Measurements from ENCODE around the gene TAF12.
A peak's percentile ranks its signal among the peaks of the same experiment; 100 is the strongest.
"Not testable (repeated sequence)": the region's sequence is repeated elsewhere in the genome, so short reads cannot be mapped to it uniquely, and the experiment has no call there.

The TAF12 gene, protein sequence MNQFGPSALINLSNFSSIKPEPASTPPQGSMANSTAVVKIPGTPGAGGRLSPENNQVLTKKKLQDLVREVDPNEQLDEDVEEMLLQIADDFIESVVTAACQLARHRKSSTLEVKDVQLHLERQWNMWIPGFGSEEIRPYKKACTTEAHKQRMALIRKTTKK

GRCh38 chr1:28642847-28643635 lies at the start of gene TAF12:
TAF12 (minus strand) TSS chr1:28643067; CDS start chr1:28622081, 20,986 bp downstream.
- DNase-seq: peak; percentile 92

DNA sequence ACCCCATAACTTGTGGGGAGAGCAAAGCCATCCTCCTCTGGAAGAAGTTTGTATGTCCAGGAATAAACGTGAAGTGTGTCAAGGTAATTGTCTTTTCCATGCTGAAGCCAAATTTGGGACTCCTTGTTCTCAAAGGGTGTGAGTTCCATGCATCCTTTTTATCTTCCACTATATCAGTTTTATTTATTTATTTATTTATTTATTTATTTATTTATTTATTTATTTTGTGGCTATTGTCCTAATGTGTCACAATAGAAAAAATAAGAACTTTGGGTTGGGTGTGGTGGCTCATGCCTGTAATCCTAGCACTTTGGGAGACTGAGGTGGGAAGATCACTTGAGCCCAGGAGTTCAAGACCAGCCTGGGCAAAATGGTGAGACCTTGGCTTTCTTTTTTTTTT lies 48.8 kb upstream of the TAF12 start:
- DNase-seq: not testable (repeated sequence)

GRCh38 chr1:28684937-28685336 lies 42.1 kb upstream of the TAF12 start:
- DNase-seq: no peak

- no peak for DNase-seq
These were observed 40.0 kb upstream of the TAF12 start for GRCh38 chr1:28682840-28683239.

DNA sequence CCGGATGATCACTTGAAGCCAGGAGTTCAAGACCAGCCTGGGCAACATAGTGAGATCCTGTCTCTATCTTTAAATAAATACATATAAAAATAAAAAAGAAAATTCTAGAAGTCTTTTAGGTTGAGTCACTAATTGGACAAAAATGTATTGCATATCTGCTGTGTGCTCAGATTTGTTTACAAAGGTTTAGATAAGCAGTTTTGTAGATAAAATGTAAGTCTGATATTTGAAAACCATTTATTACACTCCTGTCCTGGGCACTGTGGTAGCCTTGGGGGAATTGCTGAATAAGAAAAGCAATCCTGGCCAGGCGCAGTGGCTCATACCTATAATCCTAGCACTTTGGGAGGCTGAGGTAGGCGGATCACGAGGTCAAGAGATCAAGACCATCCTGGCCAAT lies 37.3 kb upstream of the TAF12 start:
- no peak for DNase-seq

GRCh38 chr1:28675924-28676257 lies 33.0 kb upstream of the TAF12 start:
- DNase-seq: no peak

DNA sequence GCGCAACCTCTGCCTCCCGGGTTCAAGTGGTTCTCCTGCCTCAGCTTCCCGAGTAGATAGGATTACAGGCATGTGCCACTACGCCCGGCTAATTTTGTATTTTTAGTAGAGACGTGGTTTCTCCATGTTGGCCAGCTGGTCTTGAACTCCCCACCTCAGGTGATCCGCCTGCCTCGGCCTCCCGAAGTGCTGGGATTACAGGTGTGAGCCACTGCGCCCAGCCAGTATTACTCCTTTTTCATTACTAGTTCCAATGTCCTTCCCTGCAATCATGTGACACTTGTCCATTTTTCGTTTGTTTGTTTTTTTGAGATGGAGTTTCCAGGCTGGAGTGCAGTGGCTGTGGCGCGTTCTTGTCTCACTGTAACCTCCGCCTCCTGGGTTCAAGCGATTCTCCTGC lies 30.1 kb upstream of the TAF12 start:
- DNase-seq: not testable (repeated sequence)

DNA sequence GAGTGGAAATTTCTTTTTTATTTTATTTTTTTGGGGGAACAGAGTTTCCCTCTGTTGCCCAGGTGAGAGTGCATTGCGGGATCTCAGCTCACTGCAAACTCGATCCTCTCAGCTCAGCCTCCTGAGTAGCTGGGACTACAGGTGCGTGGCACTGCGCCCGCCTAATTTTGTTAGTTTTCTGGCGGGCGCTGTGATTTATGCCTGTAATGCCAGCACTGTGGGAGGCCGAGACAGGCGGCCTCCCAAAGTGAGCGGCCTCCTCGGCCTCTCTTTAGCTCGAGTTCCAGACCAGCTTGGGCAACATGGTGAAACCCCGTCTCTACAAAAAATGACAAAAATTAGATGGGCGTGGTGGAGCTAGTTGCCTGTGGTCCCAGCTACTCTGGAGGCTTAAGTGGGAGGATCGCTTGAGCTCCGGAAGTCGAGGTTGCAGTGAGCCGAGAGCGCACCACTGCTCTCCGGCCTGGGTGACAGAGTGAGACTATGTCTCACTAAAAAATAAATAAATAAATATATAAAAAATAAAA lies 28.4 kb upstream of the TAF12 start:
- no peak for DNase-seq

DNA sequence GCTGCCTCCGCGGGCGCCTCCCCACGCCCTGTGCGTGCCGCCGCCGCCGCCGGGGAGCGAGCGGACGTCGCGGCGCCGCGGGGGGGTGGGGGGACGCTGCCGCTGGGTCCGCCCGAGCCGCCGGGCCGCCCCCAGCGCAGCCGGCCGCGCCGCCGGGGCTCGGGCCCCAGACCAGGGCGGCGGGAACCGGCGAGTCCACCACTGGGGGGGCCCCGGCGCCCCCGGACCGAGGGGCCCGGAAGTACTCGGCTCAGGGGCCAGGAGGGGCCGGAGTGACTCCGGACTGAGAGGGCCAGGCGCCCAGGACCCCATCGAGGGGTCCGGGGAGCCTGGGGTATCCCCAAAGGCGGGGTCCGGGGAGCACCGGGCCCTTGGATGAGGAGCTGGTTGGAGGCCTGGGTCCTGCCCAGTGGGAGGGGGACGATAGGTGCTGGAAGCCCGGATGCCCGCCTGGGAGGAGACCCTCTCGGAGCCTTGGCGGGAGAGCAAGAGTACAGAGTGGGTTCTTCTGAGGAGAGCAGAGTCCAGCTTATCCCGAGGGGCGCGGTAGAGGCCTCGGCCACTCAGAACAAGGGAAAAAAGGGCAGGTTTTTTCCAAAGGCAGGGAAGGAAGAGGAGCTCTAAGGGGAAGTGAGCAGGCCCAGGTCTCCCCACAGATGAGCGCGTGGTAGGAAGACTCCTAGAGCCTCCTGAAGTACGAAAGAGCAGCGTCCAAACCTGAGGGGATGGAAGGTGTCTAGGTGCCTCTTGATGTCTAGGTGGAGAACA lies 26.3 kb upstream of the TAF12 start:
- peak; percentile 68 for DNase-seq

GRCh38 chr1:28668191-28668955 lies 25.5 kb upstream of the TAF12 start, which contains the start of gene GMEB1:
GMEB1 (plus strand) TSS chr1:28668784; CDS start chr1:28683613, 14,829 bp downstream.
- peak; percentile 79 for DNase-seq

GRCh38 chr1:28666806-28667205 lies 23.9 kb upstream of the TAF12 start:
- DNase-seq: no peak

DNA sequence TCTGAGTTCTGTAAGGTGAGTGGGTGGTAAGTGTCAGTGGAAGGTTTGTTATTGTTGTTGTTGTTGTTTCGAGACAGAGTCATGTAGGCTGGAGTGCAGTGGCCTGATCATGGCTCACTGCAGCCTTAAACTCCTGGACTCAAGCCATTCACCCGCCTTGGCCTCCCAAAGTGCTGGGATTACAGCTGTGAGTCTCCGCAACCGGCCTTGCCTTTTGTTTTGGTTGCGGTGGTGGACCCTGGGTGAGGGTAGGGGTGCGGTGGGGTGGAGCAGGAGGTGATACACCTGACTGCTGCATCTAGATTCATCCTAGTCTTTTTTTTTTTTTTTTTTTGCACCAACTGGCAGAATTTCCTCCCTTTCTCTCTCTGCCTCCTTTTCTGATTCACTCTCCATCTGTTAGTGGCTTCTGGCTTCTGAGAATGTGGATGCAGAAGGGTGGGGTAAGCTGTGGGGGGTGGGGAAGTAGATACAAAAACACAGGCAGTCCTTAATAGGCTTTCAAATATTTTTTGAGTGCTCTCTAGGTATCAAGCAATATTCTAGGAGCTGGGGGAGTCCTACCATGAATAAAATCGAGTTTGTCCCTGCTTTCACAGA lies 21.1 kb upstream of the TAF12 start:
- no peak for DNase-seq

DNA sequence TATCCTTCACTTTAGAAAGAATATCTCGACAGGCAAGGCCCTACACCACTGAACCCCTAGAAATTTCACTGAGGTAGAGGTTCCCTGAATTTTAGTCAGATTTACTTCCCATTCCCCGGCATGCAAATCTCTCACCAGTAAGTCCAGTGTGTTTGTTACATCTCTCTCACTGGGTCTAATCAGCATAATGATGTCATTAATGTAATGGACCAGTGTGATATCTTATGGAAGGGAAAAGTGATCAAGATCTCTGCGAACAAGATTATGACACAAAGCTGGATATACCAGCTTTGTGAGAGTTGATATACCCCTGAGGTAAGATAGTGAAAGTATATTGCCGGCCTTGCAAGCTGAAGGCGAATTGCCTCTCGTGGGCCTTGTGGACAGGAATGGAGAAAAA lies 13.5 kb upstream of the TAF12 start:
- DNase-seq: no peak

DNA sequence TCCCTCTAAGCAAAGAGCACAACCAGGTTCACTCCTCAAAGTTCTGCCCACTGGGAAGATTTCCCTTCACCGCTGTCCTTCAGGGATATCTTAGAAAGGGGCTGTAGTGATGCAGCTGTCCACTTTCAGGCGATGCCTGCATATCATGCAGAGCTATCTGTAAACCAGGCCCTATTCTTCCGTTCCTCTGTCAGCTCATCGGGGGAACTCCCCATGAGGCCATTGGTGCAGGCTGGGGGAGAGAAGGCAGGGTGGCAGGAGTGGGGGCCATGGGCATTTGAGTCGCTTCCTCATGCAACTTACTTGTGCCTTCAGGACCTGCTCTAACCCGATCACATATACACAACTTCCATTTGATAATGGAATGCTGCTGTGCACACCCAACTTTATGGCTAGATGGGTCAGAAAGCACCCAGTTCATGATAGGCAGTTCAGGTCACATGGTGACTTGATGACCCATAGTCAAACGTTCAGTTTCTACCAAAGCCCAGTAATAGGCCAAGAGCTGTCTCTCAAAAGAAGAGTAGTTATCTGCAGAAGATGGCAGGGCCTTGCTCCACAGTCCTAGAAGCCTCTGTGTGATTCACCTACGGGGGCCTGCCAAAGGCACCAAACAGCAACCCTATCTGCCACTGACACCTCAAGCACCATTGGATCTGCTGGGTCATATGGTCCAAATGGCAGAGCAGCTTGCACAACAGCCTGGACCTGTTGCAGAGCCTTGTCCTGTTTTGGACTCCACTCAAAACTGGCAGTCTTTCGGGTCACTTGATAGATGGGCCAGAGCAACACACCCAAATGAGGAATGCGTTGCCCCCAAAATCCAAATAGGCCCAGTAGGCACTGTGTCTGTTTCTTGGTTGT lies 12.8 kb upstream of the TAF12 start:
- not testable (repeated sequence) for DNase-seq

DNA sequence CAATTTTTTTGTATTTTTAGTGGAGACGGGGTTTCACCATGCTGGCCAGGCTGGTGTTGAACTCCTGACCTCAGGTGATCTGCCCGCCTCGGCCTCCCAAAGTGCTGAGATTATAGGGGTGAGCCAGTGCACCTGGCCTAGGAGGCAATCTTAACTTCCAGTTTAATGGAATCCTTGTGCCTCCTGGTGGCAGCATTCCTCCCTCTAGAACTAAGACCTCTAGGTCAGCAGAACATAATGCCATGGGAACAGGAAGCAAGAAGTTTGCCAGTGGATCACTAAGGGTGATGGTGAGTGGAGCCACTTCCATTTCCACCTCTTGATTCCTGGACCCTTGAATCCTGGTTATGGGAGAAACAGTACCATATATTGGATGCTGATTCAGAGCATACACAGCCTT lies 11.0 kb upstream of the TAF12 start:
- not testable (repeated sequence) for DNase-seq

DNA sequence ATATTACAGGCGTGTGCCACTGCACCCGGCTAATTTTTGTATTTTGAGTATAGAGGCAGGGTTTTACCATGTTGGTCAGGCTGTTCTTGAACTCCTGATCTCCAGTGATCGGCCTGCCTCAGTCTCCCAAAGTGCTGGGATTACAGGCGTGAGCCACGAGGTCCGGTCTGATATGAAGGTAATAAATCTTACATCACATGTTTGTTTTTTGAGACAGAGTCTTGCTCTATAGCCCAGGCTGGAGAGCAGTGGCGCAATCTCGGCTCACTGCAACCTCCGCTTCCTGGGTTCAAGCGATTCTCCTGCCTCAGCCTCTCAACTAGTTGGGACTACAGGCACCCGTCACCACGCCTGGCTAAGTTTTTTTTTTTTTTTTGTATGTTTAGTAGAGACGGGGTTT lies 10.2 kb upstream of the TAF12 start:
- not testable (repeated sequence) for DNase-seq

DNA sequence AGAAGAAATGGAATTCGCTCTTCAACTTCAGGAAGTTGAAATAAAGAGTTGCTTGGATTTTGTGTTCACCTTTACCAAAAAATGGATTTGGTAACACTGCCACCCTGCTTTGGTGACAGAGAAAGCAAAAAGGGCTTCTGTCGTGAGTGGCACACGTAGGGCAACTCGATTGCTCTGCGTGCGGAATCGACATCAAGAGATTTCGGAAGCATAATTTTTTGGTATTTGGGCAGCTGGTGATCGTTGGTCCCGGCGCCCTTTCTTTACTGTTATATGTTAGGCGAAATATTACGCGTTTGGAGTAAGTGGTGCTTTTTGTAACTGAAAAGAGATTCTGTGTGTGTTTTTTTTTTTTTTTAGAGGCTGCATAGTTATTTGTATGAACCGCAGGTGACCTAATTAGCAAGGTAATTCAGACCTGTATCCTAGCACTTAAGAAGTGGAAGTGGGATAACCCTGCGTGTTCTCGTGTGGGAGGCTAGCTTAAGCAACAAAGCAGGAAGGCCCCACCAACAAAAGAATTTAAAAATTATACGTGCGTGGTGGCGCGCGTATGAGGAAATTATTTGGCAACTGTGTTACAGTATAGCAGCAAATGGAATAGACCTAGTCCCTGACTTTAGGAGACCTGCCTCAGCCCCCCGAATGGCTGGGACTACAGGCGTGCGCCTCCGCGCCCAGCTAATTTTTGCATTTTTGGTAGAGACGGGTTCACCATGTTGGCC lies 5.8 kb upstream of the TAF12 start, which contains the start of gene RNU11:
RNU11 (plus strand) TSS at position 127 of the 725 bp plus-strand sequence.
- DNase-seq: peak; percentile 70

GRCh38 chr1:28648008-28648473 lies 5.2 kb upstream of the TAF12 start:
- peak; percentile 84 for DNase-seq

GRCh38 chr1:28646040-28646439 lies 3.2 kb upstream of the TAF12 start:
- DNase-seq: no peak

DNA sequence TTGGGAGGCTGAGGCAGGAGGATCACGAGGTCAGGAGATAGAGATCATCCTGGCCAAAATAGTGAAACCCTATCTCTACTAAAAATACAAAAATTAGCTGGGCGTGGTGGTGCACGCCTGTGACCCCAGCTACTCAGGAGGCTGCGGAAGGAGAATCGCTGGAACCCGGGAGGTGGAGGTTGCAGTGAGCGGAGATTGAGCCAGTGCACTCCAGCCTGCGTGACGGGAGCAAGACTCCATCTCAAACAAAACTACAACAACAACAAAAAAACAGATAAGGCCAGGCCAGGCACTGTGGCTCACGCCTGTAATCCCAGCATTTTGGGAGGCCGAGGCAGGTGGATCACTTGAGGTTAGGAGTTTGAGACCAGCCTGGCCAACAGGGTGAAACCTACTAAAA lies 2.5 kb upstream of the TAF12 start:
- DNase-seq: not testable (repeated sequence)

Measured in activated effector memory CD4-positive, alpha-beta T cell treated with Interleukin-2 at 50 U/mL for 16 hours (primary cell).